Measurements from ENCODE around the gene CA12. TPM values are rescaled to one million over a fixed set of nuclear protein-coding genes. Genes with fewer than 3 reads are reported as not detected.
"Not testable (repeated sequence)": the region's sequence is repeated elsewhere in the genome, so short reads cannot be mapped to it uniquely, and the experiment has no call there.

CA12 gene
- total and polyA plus RNA-seq, 5 experiments from 2014 or later, result not detected

- peaks cover 0 to 2% (median 0%) of the 10 kb centered on the region in 3 donors for H3K36me3 Mint-ChIP-seq
- H3K27ac Mint-ChIP-seq, result no peak overlapping the region
- no peaks in the 10 kb centered on the region for H3K4me1 Mint-ChIP-seq
- no peak overlapping the region for H3K4me3 Mint-ChIP-seq
- ATAC-seq (no peak), DNase-seq (no peak)
- POLR2A ChIA-PET, result no interaction called here
- H3K27me3 Mint-ChIP-seq, result peaks cover 0 to 3% (median 0%) of the 10 kb centered on the region in 5 donors
- no peaks in the 10 kb centered on the region for H3K9me3 Mint-ChIP-seq
Measured at GRCh38 chr15:63334821-63335220, 46.8 kb downstream of the CA12 start.

- POLR2A ChIA-PET, result interaction anchor here (0.5 kb wide), 1 partner anchor 11 kb away, joined by 4 read pairs; no protein-coding TSS in a partner anchor
- Mint-ChIP-seq H3K27ac (peak overlapping the region in 1 of 10 donors; percentile 22), H3K36me3 (no peaks in the 10 kb centered on the region), H3K4me3 (no peak overlapping the region), H3K27me3 (peaks cover 0 to 7% (median 0%) of the 10 kb centered on the region in 5 donors), H3K9me3 (no peaks in the 10 kb centered on the region), H3K4me1 (no peaks in the 10 kb centered on the region)
- no peak for ATAC-seq
- no peak for DNase-seq
Measured at GRCh38 chr15:63332367-63333124, 49.1 kb downstream of the CA12 start.

GRCh38 chr15:63331456-63331855 lies 50.2 kb downstream of the CA12 start:
- Mint-ChIP-seq H3K36me3 (no peaks in the 10 kb centered on the region), H3K27me3 (peaks cover 0 to 7% (median 0%) of the 10 kb centered on the region in 5 donors), H3K27ac (no peak overlapping the region), H3K9me3 (no peaks in the 10 kb centered on the region), H3K4me1 (no peaks in the 10 kb centered on the region), H3K4me3 (no peak overlapping the region)
- DNase-seq (no peak), ATAC-seq (no peak)
- POLR2A ChIA-PET, result no interaction called here

- POLR2A ChIA-PET, result no interaction called here
- H3K4me1 Mint-ChIP-seq, result no peaks in the 10 kb centered on the region
- H3K9me3 Mint-ChIP-seq, result no peaks in the 10 kb centered on the region
- DNase-seq (no peak), ATAC-seq (no peak)
- H3K4me3 Mint-ChIP-seq, result no peak overlapping the region
- H3K36me3 Mint-ChIP-seq, result no peaks in the 10 kb centered on the region
- peaks cover 0 to 9% (median 0%) of the 10 kb centered on the region in 5 donors for H3K27me3 Mint-ChIP-seq
- no peak overlapping the region for H3K27ac Mint-ChIP-seq
Measured at GRCh38 chr15:63330926-63331325, 50.7 kb downstream of the CA12 start.

- Mint-ChIP-seq H3K27me3 (peaks cover 0 to 9% (median 0%) of the 10 kb centered on the region in 5 donors), H3K9me3 (no peaks in the 10 kb centered on the region), H3K4me3 (no peak overlapping the region), H3K27ac (no peak overlapping the region), H3K4me1 (no peaks in the 10 kb centered on the region), H3K36me3 (no peaks in the 10 kb centered on the region)
- POLR2A ChIA-PET, result no interaction called here
- DNase-seq (no peak), ATAC-seq (no peak)
Measured at GRCh38 chr15:63329567-63330350, 51.9 kb downstream of the CA12 start.

DNA sequence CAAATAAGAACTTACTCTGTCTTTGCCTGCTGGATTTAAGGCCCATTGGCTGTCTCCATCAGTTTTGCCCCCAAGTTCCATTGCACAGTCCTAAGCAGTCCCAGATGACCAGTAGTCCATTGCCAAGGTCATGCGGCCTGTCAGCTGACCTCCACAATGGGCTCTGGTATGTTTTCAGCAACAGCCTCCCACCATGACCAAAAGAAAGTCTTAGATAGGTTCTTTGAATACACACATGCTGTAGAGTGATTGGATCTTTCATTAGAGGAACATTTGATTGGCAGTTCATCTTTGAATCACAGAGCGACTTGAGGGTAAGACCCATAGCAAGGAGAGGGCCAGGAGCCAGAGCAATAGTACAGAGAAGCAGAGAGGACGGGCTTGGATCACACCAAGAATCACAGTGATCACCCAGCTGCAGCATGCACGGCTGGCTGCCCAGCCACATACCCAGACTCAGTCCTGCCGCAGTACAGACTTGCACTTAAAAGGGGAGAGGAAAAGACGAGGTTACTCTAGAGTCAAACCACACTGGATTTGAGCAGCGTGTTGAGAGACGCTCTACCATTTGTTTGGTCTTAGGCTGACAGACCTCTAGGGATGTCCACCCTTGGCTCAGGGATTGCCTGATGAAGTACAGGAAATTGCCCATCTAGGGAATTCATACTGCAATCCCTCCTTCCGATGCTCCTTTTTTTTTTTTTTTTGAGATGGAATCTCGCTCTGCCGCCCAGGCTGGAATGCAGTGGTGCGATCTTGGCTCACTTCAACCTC lies 53.8 kb downstream of the CA12 start:
- POLR2A ChIA-PET, result no interaction called here

DNA sequence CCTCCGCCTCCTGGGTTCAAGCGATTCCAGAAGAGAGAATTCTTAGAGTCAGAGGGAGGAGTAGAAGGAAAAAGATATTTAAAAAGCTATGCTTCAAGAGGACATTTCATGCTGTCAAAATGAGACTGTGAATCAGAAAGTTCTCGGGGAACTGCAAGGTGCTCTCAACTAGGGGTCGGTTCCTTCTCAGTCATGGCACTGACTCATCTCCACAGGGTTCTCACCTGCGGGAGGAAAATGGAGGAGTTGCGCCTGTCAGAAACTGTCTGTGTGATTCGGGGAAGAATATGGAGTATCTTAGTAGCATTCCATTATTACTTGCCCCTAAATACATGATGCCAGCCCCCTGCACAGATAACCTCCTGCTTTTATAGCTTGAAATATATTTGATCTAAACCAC lies 56.9 kb downstream of the CA12 start:
- ATAC-seq (no peak), DNase-seq (no peak)
- no peaks in the 10 kb centered on the region for H3K36me3 Mint-ChIP-seq
- POLR2A ChIA-PET, result no interaction called here
- no peak overlapping the region for H3K27ac Mint-ChIP-seq
- no peaks in the 10 kb centered on the region for H3K9me3 Mint-ChIP-seq
- no peaks in the 10 kb centered on the region for H3K4me1 Mint-ChIP-seq
- peaks cover 0 to 9% (median 0%) of the 10 kb centered on the region in 5 donors for H3K27me3 Mint-ChIP-seq
- H3K4me3 Mint-ChIP-seq, result no peak overlapping the region

More for the DNA sequence above, 53.8 kb downstream of the CA12 start:
- DNase-seq (no peak), ATAC-seq (no peak)
- H3K4me3 Mint-ChIP-seq, result no peak overlapping the region
- peak overlapping the region in 1 of 10 donors; percentile 19 for H3K27ac Mint-ChIP-seq
- H3K4me1 Mint-ChIP-seq, result no peaks in the 10 kb centered on the region
- H3K9me3 Mint-ChIP-seq, result no peaks in the 10 kb centered on the region
- no peaks in the 10 kb centered on the region for H3K36me3 Mint-ChIP-seq
- H3K27me3 Mint-ChIP-seq, result peaks cover 0 to 9% (median 0%) of the 10 kb centered on the region in 5 donors

DNA sequence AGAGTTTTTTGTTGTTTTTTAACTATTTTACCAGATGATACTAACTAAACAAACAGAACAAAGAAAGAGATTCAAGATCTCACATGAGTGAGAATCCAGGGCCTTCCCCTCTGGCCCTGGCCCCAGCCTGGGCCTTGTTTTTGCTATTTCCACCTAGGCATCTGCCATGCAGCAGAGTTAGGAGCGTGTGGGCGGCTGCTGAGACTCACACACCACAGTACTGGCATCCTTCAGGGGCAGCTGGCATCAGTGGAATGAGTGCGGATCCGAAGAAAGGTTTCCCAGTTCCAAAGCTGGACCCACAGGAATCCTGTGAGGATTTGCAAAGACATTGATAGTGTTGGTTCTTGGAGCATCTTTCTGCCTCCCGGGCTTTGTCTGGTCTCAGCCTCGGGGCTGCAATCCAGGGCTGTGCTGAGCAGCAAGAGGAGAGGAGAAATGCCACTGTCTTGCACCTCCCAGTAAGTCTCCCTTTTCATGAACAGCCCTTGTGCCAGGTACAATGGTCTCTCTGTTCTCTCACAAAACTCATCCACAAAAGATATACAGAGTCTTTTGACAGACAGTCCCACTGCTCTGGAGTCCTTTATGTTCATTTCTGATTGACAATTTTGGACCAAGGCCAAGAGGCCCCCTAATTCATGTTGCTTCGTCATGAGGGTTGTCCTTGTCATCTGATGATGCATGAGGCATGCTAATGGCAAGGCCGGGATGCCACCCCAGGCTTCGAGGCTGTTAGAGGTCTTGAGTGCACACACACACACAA lies 57.7 kb downstream of the CA12 start:
- no peak for DNase-seq
- Mint-ChIP-seq H3K4me1 (no peaks in the 10 kb centered on the region), H3K36me3 (no peaks in the 10 kb centered on the region), H3K27me3 (peaks cover 0 to 9% (median 0%) of the 10 kb centered on the region in 5 donors), H3K9me3 (no peaks in the 10 kb centered on the region), H3K4me3 (no peak overlapping the region), H3K27ac (peak overlapping the region in 1 of 10 donors; percentile 80)
- POLR2A ChIA-PET, result no interaction called here
- ATAC-seq, result no peak

- no peaks in the 10 kb centered on the region for H3K9me3 Mint-ChIP-seq
Measured at GRCh38 chr15:63322541-63322940, 59.1 kb downstream of the CA12 start.

GRCh38 chr15:63321462-63321861 lies 60.2 kb downstream of the CA12 start:
- DNase-seq, result no peak
- ATAC-seq, result no peak
- Mint-ChIP-seq H3K27me3 (peaks cover 0 to 3% (median 0%) of the 10 kb centered on the region in 5 donors), H3K4me1 (no peaks in the 10 kb centered on the region), H3K9me3 (no peaks in the 10 kb centered on the region), H3K27ac (no peak overlapping the region), H3K36me3 (no peaks in the 10 kb centered on the region), H3K4me3 (no peak overlapping the region)
- POLR2A ChIA-PET, result no interaction called here

More at GRCh38 chr15:63322541-63322940, 59.1 kb downstream of the CA12 start:
- Mint-ChIP-seq H3K27me3 (peaks cover 0 to 9% (median 0%) of the 10 kb centered on the region in 5 donors), H3K36me3 (no peaks in the 10 kb centered on the region), H3K27ac (no peak overlapping the region), H3K4me3 (no peak overlapping the region), H3K4me1 (no peaks in the 10 kb centered on the region)
- POLR2A ChIA-PET, result no interaction called here
- no peak for ATAC-seq
- DNase-seq, result no peak

- H3K4me1 Mint-ChIP-seq, H3K27me3 Mint-ChIP-seq, H3K36me3 Mint-ChIP-seq, H3K27ac Mint-ChIP-seq, H3K4me3 Mint-ChIP-seq, DNase-seq, ATAC-seq, POLR2A ChIA-PET, H3K9me3 Mint-ChIP-seq: not testable (repeated sequence)
Measured at GRCh38 chr15:63320981-63321380, 60.7 kb downstream of the CA12 start.

GRCh38 chr15:63320446-63320845 lies 61.2 kb downstream of the CA12 start:
- H3K4me3 Mint-ChIP-seq, H3K36me3 Mint-ChIP-seq, H3K27ac Mint-ChIP-seq, POLR2A ChIA-PET, DNase-seq, H3K4me1 Mint-ChIP-seq, H3K9me3 Mint-ChIP-seq, H3K27me3 Mint-ChIP-seq, ATAC-seq: not testable (repeated sequence)
